H9 (cell line): ENCODE results near the gene FAT4. TPM values are rescaled to one million over a fixed set of nuclear protein-coding genes. Genes with fewer than 3 reads are reported as not detected.

Experiments
- DNase-seq: peaks from one replicate; pipeline ENCODE4 v3.0.0-alpha.2; 2017
- H2AFZ ChIP-seq: one replicate; pipeline ENCODE4 v1.6.1; 2013; ENCODE audit warnings: mild to moderate bottlenecking, low read length, control low read depth, moderate library complexity
- H2AK5ac ChIP-seq: 2 replicates; pipeline ENCODE4 v1.6.1; 2013; ENCODE audit warnings: low read length, control low read depth, mixed read lengths; ENCODE audit not compliant: insufficient read length
- H2BK120ac ChIP-seq: one replicate; pipeline ENCODE4 v1.6.1; 2013; ENCODE audit warnings: low read depth, mild to moderate bottlenecking, low read length, control low read depth, inconsistent platforms; ENCODE audit not compliant: poor library complexity, severe bottlenecking
- H2BK12ac ChIP-seq: 2 replicates; pipeline ENCODE4 v1.6.1; 2013; ENCODE audit warnings: low read length, control low read depth, mixed read lengths, low read depth; ENCODE audit not compliant: insufficient read length
- H2BK15ac ChIP-seq: 2 replicates; pipeline ENCODE4 v1.6.1; 2013; ENCODE audit warnings: low read depth, low read length, control low read depth
- H2BK20ac ChIP-seq: one replicate; pipeline ENCODE4 v1.6.1; 2013; ENCODE audit warnings: low read depth, mild to moderate bottlenecking, low read length, control low read depth, inconsistent platforms; ENCODE audit not compliant: poor library complexity, severe bottlenecking
- H2BK5ac ChIP-seq: 2 replicates; pipeline ENCODE4 v1.6.1; 2013; ENCODE audit warnings: low read length, control low read depth, mixed read lengths; ENCODE audit not compliant: insufficient read length
- H3K14ac ChIP-seq: 2 replicates; pipeline ENCODE4 v1.6.1; 2013; ENCODE audit warnings: low read length, control low read depth; ENCODE audit not compliant: insufficient read depth
- H3K18ac ChIP-seq: 2 replicates; pipeline ENCODE4 v1.6.1; 2013; ENCODE audit warnings: low read depth, mild to moderate bottlenecking, mixed read lengths, low read length, control low read depth; ENCODE audit not compliant: insufficient read length
- H3K23ac ChIP-seq: 2 replicates; pipeline ENCODE4 v1.6.1; 2013; ENCODE audit warnings: low read length, control low read depth, mixed read lengths, low read depth; ENCODE audit not compliant: insufficient read length
- H3K23me2 ChIP-seq: 2 replicates; pipeline ENCODE4 v1.6.1; 2013; ENCODE audit warnings: low read depth, mild to moderate bottlenecking, mixed read lengths, low read length, control low read depth; ENCODE audit not compliant: insufficient read length, poor library complexity, severe bottlenecking
- H3K27ac ChIP-seq: 2 replicates; pipeline ENCODE4 v1.5.1; 2013; ENCODE audit warnings: low read length, control low read depth, mixed read lengths, low read depth; ENCODE audit not compliant: insufficient read length
- H3K27me3 ChIP-seq: 2 replicates; pipeline ENCODE4 v1.6.1; 2013; ENCODE audit warnings: low read length, control low read depth, inconsistent platforms; ENCODE audit not compliant: insufficient read depth
- H3K4ac ChIP-seq: 2 replicates; pipeline ENCODE4 v1.6.1; 2013; ENCODE audit warnings: low read depth, mild to moderate bottlenecking, control low read depth, inconsistent platforms, low read length, moderate library complexity
- H3K4me1 ChIP-seq: 2 replicates; pipeline ENCODE4 v1.6.1; 2013; ENCODE audit warnings: low read length, control low read depth, inconsistent platforms; ENCODE audit not compliant: insufficient read depth
- H3K4me2 ChIP-seq: 2 replicates; pipeline ENCODE4 v1.6.1; 2013; ENCODE audit warnings: low read length, control low read depth, mixed read lengths; ENCODE audit not compliant: insufficient read length, insufficient read depth
- H3K56ac ChIP-seq: 2 replicates; pipeline ENCODE4 v1.6.1; 2013; ENCODE audit warnings: low read depth, mild to moderate bottlenecking, mixed read lengths, low read length, control low read depth; ENCODE audit not compliant: insufficient read length
- H3K79me1 ChIP-seq: 2 replicates; pipeline ENCODE4 v1.6.1; 2013; ENCODE audit warnings: low read depth, mild to moderate bottlenecking, moderate library complexity, low read length, control low read depth, inconsistent platforms; ENCODE audit not compliant: insufficient read depth, poor library complexity, severe bottlenecking
- H3K79me2 ChIP-seq: 2 replicates; pipeline ENCODE4 v1.6.1; 2013; ENCODE audit warnings: low read length, control low read depth, inconsistent platforms; ENCODE audit not compliant: insufficient read depth
- H3K9ac ChIP-seq: 2 replicates; pipeline ENCODE4 v1.6.1; 2013; ENCODE audit warnings: low read length, control low read depth, mixed read lengths; ENCODE audit not compliant: insufficient read length; ENCODE audit errors: extremely low read depth
- H3K9me3 ChIP-seq: one replicate; pipeline ENCODE4 v1.6.1; 2013; ENCODE audit warnings: low read depth, low read length, inconsistent platforms; ENCODE audit not compliant: control insufficient read depth
- H3T11ph ChIP-seq: one replicate; pipeline ENCODE4 v1.6.1; 2013; ENCODE audit warnings: mild to moderate bottlenecking, low read length, control low read depth, inconsistent platforms
- H4K20me1 ChIP-seq: one replicate; pipeline ENCODE4 v1.6.1; 2013; ENCODE audit not compliant: control insufficient read depth, insufficient read length, insufficient read depth
- H4K5ac ChIP-seq: 2 replicates; pipeline ENCODE4 v1.6.1; 2013; ENCODE audit warnings: low read depth, mild to moderate bottlenecking, mixed read lengths, low read length, control low read depth; ENCODE audit not compliant: insufficient read length
- H4K8ac ChIP-seq: replicated peaks from 2 replicates; pipeline ENCODE4 v1.6.1; 2013; ENCODE audit warnings: low read length, control low read depth, mixed read lengths, low read depth; ENCODE audit not compliant: insufficient read length
- H4K91ac ChIP-seq: 2 replicates; pipeline ENCODE4 v1.6.1; 2013; ENCODE audit warnings: low read depth, mild to moderate bottlenecking, moderate library complexity, mixed read lengths, low read length, control low read depth; ENCODE audit not compliant: insufficient read length
- H3K27ac Mint-ChIP-seq, 3 experiments: 2 replicates in 2 of 3; 3 replicates in 1 of 3; pipeline ENCODE4 v1.8.0; 2020 to 2021; ENCODE audit warnings: mixed read lengths in 3 of 3, mild to moderate bottlenecking in 1 of 3, moderate library complexity in 1 of 3
- H3K27me3 Mint-ChIP-seq: 2 replicates; pipeline ENCODE4 v1.8.0; 2021; ENCODE audit warnings: low read depth, mild to moderate bottlenecking, moderate library complexity, mixed read lengths
- H3K36me3 Mint-ChIP-seq, 3 experiments: 2 replicates in 2 of 3; 3 replicates in 1 of 3; pipeline ENCODE4 v1.8.0; 2020 to 2021; ENCODE audit warnings: low read depth in 3 of 3, mixed read lengths in 3 of 3; ENCODE audit not compliant: insufficient read depth in 1 of 3
- H3K4me1 Mint-ChIP-seq, 2 experiments: 2 replicates each; pipeline ENCODE4 v1.8.0; 2020; ENCODE audit warnings: mixed read lengths in 2 of 2
- H3K4me3 Mint-ChIP-seq, 2 experiments: 2 replicates in 1 of 2; 3 replicates in 1 of 2; pipeline ENCODE4 v1.8.0; 2020 to 2021; ENCODE audit warnings: mild to moderate bottlenecking in 2 of 2, mixed read lengths in 2 of 2, moderate library complexity in 1 of 2
- H3K9me3 Mint-ChIP-seq, 2 experiments: 2 replicates in 1 of 2; 3 replicates in 1 of 2; pipeline ENCODE4 v1.8.0; 2020; ENCODE audit warnings: mild to moderate bottlenecking in 2 of 2, mixed read lengths in 2 of 2, moderate library complexity in 1 of 2
- WGBS: extraction: QIAGEN DNeasy Blood & Tissue Kit; methylation state at CpG from one replicate; pipeline ENCODE4 v1.1.7; 2013; ENCODE audit warnings: missing lambda C conversion rate, low lambda C conversion rate, mixed read lengths; ENCODE audit not compliant: insufficient read length; ENCODE audit errors: extremely low coverage; 5-methylcytosine and 5-hydroxymethylcytosine counted together
- total RNA-seq: library from RNA; stranded (reverse); gene quantifications from 2 replicates; pipeline ENCODE4 v1.2.1, GENCODE V29; 2021
- TF ChIP-seq, protein P1 (sequence below): fragments of 200-600 bp; sonication (generic); conservative IDR thresholded peaks from 3 replicates; pipeline ENCODE4 v1.8.0; 2021; ENCODE audit warnings: antibody characterized with exemption, mild to moderate bottlenecking

The FAT4 gene
- total RNA-seq, 1 experiment from 2014 or later: 6.9 TPM

DNA sequence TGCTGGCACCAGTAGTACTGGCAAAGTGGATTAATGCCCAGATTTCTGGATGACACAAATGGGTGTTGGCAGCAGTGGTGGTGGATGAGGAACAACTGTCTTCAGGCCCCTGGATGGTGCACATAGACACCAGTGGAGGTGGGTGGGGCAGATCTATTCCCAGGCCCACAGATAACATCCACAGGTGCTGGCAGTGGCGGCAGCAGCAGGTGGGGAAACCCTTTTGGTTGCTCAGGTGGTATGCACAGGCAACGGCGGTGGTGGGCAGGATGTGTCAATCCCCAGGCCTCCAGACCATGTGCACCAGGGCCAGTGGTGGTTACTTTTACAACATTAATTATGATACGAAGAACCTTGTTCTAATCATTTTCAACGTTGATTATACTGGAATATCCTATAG, 48.9 kb upstream of the FAT4 start:
- no peak for DNase-seq
- Histone ChIP-seq H3K27ac (no peak overlapping the region), H4K8ac (no peak overlapping the region), H4K91ac (no peak overlapping the region), H3K4me2 (no peak overlapping the region), H3K4ac (no peak overlapping the region), H3K79me1 (no peaks in the 10 kb centered on the region), H3K23me2 (no peaks in the 10 kb centered on the region), H2BK12ac (no peak overlapping the region), H3K23ac (no peak overlapping the region), H2BK120ac (no peak overlapping the region), H3K14ac (no peak overlapping the region), H4K20me1 (no peaks in the 10 kb centered on the region), H3K18ac (no peak overlapping the region), H2BK20ac (no peak overlapping the region), H3T11ph (no peak overlapping the region), H2AFZ (no peak overlapping the region), H3K9me3 (no peaks in the 10 kb centered on the region), H3K27me3 (no peaks in the 10 kb centered on the region), H3K79me2 (no peaks in the 10 kb centered on the region), H4K5ac (no peak overlapping the region), H2AK5ac (no peak overlapping the region), H3K4me1 (no peaks in the 10 kb centered on the region; the same call in 1 of the 2 replicates), H2BK15ac (no peak overlapping the region), H3K9ac (no peak overlapping the region), H2BK5ac (no peak overlapping the region), H3K56ac (no peak overlapping the region)
- no peak overlapping the region for H3K4me3 Mint-ChIP-seq
- H3K27me3 Mint-ChIP-seq: no peaks in the 10 kb centered on the region
- TF ChIP-seq, protein P1, sequence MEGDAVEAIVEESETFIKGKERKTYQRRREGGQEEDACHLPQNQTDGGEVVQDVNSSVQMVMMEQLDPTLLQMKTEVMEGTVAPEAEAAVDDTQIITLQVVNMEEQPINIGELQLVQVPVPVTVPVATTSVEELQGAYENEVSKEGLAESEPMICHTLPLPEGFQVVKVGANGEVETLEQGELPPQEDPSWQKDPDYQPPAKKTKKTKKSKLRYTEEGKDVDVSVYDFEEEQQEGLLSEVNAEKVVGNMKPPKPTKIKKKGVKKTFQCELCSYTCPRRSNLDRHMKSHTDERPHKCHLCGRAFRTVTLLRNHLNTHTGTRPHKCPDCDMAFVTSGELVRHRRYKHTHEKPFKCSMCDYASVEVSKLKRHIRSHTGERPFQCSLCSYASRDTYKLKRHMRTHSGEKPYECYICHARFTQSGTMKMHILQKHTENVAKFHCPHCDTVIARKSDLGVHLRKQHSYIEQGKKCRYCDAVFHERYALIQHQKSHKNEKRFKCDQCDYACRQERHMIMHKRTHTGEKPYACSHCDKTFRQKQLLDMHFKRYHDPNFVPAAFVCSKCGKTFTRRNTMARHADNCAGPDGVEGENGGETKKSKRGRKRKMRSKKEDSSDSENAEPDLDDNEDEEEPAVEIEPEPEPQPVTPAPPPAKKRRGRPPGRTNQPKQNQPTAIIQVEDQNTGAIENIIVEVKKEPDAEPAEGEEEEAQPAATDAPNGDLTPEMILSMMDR: no peak
- WGBS: no CpG with 5 or more reads among the region's 5 CpGs
- H3K27ac Mint-ChIP-seq: peak overlapping the region in 2 of 3 experiments; percentile 28 to 54; a peak in 2 of 7 replicates
- H3K4me1 Mint-ChIP-seq: peaks cover 25 to 26% of the 10 kb centered on the region in 2 experiments
- peaks cover 0 to 9% (median 1%) of the 10 kb centered on the region in 3 experiments; a peak in 3 of 7 replicates for H3K36me3 Mint-ChIP-seq
- peaks cover 0 to 4% of the 10 kb centered on the region in 2 experiments; a peak in 1 of 5 replicates for H3K9me3 Mint-ChIP-seq
